HG03159 (cell line): ENCODE data around the gene RHOT2.

Experiments used
- ATAC-seq: cut with Tn5 transposase; IDR thresholded peaks from one replicate; pipeline ENCODE4 v1.9.1; 2021; ENCODE audit warnings: mild to moderate bottlenecking, moderate library complexity; ENCODE audit not compliant: unreplicated experiment

Gene RHOT2

DNA sequence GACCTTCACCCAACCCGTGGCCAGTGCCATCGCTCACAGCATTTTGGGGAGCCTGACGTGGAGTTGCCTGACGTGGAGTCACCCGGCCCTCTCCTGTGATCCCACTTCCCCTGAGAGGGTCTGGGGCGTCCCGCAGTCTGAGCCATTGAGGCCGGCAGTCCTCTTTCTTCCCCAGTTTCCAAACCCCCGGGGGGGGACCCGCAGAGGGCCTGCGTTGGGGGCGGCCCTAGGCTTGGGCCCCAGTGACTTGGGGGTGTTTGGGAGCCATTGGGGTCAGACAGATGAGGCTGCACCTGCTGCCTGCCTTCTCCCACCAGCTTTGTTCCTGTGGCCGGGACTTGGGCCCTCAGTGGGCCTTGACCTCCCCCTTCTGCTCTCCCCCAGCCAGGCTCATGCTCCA, 1.7 kb downstream of the RHOT2 start:
- no peak for ATAC-seq

DNA sequence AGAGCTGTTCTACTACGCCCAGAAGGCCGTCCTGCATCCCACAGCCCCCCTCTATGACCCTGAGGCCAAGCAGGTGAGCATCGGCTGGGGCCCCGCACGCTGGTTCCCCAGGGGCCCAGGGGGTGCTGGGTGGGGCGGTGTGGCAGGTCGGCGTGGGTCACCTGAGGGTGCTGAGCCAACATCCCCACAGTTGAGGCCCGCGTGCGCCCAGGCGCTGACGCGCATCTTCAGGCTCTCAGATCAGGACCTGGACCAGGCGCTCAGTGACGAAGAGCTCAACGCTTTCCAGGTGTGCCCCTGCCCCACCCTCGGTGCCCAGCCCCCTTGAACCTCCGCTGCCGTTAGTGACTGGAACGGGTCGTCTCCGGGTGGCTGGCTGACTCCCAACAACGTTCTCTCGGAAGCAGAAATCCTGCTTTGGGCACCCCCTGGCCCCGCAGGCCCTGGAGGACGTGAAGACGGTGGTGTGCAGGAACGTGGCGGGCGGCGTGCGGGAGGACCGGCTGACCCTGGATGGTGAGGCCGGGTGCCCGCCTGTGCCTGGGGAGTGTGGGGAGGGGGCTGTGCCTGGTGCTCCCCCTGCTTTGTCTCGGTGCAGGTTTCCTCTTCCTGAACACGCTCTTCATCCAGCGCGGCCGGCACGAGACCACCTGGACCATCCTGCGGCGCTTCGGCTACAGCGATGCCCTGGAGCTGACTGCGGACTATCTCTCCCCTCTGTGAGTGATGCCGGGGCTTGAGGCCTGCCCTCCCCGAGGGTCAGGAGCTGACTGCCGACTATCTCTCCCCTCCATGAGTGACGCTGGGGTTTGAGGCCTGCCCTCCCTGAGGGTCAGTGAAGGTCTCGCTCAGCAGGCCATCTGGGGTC, 2.8 kb downstream of the RHOT2 start:
- no peak for ATAC-seq

DNA sequence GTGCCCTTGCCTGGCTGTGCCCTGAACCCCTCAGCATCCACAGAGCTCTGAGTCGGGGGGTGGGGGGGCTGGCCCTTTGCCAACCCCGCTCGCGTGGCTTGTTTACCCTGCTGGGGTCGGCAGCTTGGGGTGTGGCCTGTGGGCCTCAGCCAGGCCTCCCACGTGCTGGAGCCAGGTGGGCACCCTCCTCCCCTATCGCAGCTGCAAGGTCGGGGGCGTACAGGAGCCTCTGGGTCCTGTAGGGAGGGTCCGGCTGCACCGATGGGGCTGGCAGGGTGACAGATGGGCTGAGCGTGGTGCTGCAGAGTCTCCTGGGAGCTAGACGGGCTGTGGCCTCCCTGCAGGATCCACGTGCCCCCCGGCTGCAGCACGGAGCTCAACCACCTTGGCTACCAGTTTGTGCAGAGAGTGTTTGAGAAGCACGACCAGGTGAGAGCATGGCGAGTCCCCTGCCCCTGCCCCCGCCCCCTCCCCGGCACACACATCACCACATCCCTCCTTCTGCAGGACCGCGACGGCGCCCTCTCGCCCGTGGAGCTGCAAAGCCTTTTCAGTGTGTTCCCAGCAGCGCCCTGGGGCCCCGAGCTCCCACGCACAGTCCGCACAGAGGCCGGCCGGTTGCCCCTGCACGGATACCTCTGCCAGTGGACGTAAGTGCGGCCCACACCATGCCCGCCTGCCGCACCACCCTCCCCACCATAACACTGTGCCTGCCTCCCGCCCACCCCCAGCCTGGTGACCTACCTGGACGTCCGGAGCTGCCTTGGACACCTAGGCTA, 3.6 kb downstream of the RHOT2 start:
- ATAC-seq, result no peak

DNA sequence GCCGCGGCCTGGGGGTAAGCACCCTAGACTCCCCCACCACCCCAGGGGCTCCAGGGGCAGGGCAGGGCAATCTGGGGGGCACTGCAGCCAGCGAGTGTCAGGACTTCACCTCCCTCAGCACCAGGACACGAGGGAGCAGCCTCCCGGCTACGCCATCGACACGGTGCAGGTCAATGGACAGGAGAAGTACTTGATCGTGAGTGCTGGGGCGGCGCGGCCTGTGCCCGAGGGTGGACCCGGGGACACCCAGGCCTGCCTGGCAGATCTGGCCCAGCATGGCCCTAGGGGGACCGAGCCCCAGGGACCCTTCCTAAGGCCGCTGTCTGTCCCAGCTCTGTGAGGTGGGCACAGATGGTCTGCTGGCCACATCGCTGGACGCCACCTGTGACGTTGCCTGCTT, 4.4 kb downstream of the RHOT2 start:
- no peak for ATAC-seq

DNA sequence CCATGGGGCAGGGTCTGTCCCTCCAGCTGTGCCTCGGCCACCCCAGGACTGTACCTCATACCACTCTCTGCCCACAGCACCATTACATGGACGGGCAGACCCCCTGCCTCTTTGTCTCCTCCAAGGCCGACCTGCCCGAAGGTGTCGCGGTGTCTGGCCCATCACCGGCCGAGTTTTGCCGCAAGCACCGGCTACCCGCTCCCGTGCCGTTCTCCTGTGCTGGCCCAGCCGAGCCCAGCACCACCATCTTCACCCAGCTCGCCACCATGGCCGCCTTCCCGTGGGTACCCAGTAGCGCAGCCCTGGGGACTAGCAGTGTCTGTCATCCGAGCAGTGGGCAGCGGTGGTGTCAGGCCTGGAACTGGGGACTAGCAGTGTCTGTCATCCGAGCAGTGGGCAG, 4.9 kb downstream of the RHOT2 start:
- ATAC-seq, result no peak

DNA sequence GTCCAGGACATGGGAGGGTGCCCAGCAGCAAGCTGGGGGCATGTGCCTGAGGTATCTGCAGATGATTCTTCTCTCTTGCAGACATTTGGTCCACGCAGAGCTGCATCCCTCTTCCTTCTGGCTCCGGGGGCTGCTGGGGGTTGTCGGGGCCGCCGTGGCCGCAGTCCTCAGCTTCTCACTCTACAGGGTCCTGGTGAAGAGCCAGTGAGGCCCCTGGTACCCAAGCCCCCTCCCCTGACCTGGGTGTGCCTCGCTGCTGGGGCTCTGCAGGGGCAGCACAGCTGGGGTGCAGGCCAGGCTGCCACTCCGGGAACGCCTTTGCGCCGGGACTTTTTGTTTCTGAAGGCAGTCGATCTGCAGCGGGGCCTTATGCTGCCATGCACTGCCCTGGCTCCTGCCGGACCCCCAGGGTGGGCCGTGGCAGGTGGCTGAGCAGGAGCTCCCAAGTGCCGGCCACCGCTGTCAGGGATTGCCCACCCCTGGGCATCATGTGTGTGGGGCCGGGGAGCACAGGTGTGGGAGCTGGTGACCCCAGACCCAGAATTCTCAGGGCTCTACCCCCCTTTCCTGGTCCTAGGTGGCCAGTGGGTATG, 5.6 kb downstream of the RHOT2 start:
- ATAC-seq, result no peak

DNA sequence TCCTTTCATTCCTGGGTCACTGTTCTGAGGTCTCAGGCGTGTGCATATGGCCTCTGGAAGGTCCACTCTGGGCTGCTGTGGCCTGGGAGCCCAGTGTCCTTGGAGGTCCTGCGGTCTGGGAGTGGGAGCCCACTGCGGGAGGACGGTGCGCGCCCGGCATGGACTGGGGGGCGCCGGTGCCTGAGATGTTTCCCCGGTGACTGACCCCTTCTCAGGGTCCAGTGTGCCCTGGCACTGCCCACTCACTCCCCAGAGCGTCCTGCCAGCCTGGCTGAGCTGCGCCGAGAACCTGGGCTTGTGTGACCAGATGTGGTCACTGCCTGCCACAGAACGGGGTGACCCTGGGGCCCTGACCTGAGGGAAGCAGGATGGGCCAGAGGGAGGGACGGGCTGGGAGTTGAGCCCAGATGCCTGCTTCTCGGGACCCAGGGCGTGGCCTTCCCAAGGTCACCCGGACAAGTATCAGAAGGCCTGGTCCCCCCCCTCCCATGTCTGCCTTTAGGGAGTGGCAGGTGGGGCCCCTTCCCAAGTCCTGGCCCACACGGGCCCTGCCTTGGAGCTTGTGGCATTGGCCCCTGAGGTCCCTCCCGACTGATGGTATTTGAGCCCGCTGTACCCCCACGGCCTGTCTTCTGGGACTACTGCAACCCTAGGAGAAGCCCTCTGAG, 6.4 kb downstream of the RHOT2 start:
- no peak for ATAC-seq

DNA sequence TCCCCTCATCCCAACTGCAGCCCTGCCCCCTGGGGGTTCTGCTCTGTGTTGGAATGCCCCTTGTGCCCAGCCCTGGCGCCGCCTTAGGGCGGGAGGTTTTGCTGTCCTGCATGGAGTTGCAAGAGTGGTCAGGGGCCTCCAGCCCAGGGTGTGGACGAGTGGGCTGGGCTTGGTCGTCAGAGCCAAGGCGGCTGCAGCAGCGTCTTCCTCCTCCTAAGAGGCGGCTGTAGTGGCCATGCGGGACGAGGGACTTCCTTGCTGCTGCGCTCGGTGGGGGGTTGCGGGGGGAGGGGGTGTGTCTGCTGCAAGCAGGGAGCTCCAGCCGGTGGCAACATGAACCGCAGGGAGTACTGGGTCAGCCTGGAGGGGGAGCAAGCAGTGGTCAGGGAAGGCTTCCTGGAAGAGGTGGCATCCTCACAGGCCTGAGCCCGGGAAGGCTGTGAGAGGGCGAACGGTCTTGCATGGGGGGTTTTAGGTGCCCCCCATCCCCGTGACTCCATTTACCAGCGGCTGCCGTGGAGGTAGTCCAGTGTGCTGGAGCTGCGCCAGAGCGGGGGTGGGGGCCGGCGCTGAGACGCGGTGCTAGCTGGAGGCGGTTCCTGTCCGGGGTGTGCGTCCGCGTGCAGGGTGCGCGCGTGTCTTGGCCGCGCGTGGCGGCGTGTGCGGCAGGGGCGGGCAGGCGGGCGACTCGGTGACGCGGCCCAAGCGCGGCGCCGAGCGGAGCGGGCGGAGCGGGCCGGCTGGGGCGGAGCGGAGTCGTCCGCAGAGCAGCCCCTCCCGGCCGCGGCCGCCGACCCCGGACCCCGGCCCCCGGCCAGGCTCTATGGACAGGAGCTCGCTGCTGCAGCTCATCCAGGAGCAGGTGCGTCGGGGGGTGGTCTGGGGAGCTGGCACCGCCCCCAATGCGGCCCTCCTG, 7.3 kb downstream of the RHOT2 start, which contains the start of gene RHBDL1:
RHBDL1 (plus strand) TSS at position 704 of the 916 bp plus-strand sequence; CDS start at position 824, 120 bp downstream.
- no peak for ATAC-seq

DNA sequence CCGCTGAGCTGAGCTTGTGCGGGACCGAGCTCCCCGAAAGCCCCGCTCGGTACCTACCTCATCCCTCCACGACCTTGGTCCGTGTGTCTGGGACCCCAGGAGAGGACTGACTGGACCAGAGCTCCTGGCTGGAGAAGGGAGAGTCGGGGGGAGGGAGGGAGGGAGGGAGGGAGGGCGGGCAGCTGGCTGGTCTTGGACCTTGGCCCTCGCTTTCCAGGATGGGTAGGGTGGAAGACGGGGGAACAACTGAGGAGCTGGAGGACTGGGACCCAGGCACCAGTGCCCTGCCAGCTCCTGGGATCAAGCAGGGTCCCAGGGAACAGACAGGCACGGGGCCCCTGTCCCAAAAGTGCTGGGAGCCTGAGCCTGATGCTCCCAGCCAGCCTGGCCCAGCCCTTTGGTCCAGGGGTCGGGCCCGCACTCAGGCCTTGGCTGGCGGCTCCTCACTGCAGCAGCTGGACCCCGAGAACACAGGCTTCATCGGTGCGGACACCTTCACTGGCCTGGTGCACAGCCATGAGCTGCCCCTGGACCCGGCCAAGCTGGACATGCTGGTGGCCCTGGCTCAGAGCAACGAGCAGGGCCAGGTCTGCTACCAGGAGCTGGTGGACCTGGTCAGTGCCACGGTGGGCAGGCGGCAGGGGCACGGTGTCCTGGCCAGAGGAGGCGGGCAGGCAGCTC, 8.1 kb downstream of the RHOT2 start:
- ATAC-seq, result no peak

DNA sequence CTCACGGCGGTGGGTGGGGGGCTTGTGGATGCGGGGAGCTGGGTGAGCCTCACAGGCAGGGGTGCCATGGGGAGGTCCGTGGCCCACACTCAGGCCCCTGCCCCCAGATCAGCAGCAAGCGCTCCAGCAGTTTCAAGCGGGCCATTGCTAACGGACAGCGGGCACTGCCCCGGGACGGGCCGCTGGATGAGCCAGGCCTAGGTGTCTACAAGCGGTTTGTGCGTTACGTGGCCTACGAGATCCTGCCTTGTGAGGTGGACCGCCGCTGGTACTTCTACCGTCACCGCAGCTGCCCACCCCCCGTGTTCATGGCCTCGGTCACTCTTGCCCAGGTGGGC, 8.6 kb downstream of the RHOT2 start:
- no peak for ATAC-seq

DNA sequence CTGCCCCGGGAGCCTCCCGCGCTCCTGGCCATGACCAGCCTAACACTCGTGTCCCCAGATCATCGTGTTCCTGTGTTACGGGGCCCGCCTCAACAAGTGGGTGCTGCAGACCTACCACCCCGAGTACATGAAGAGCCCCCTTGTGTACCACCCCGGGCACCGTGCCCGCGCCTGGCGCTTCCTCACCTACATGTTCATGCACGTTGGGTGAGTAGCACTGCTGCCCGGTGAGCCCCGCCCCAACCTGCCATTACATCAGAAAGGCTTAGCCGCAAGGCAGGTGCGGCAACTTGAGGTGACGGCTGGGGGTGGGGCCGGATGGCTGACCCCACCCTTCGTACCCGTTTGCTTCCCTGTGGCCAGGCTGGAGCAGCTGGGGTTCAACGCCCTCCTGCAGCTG, 9.0 kb downstream of the RHOT2 start:
- ATAC-seq, result no peak

DNA sequence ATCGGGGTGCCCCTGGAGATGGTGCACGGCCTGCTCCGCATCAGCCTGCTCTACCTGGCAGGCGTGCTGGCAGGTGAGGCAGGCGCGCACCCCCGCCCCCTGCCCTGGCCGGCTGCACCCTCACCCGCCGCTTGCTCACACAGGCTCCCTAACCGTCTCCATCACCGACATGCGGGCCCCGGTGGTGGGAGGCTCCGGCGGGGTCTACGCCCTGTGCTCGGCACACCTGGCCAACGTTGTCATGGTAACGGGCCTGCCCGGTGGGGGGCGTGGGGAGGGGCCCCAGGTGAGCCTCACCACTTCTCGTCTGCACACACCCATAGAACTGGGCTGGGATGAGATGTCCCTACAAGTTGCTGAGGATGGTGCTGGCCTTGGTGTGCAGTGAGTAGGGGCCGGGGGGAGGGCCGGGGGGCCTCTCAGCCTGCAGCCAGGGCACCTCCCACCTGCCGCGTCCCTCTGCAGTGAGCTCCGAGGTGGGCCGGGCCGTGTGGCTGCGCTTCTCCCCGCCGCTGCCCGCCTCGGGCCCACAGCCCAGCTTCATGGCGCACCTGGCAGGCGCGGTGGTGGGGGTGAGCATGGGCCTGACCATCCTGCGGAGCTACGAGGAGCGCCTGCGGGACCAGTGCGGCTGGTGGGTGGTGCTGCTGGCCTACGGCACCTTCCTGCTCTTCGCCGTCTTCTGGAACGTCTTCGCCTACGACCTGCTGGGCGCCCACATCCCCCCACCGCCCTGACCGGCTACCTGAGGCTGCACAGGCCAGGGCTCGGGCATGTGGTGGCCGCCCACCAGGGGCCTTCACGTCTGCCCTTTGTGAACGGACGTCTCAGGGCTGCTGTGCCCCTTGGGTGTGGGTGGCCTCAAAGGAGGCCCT, 9.6 kb downstream of the RHOT2 start:
- no peak for ATAC-seq

DNA sequence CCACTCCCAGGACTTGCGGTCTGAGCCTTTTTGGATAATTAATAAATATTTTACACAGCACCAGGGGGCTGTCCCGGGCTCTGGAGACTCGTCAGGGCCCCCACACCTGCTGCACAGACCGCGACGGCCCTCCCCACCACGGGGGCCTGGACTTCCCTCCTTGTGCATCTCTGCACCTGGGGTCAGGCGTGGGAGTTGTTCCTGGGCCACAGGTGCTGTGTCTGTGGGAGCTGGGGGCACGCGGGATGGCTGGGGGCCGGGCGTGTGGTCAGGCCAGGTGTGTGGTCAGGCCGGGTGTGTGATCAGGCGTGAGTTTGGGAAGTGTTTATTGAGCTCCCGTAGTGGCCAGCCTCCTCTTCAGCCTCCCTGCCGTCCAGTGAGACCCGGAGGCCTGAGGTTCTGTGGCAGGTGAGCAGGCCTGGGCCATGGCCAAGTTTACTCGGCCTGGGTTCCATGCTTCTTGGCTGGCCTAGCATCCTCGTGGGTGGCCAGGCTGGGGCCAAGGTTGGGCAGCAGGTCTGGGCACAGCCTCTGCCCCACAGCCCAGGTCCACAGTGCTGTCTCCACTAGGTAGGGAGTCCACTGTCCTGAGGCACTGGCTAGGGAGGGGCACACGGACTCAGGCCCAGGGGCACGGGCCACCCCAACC, 10.4 kb downstream of the RHOT2 start:
- no peak for ATAC-seq

DNA sequence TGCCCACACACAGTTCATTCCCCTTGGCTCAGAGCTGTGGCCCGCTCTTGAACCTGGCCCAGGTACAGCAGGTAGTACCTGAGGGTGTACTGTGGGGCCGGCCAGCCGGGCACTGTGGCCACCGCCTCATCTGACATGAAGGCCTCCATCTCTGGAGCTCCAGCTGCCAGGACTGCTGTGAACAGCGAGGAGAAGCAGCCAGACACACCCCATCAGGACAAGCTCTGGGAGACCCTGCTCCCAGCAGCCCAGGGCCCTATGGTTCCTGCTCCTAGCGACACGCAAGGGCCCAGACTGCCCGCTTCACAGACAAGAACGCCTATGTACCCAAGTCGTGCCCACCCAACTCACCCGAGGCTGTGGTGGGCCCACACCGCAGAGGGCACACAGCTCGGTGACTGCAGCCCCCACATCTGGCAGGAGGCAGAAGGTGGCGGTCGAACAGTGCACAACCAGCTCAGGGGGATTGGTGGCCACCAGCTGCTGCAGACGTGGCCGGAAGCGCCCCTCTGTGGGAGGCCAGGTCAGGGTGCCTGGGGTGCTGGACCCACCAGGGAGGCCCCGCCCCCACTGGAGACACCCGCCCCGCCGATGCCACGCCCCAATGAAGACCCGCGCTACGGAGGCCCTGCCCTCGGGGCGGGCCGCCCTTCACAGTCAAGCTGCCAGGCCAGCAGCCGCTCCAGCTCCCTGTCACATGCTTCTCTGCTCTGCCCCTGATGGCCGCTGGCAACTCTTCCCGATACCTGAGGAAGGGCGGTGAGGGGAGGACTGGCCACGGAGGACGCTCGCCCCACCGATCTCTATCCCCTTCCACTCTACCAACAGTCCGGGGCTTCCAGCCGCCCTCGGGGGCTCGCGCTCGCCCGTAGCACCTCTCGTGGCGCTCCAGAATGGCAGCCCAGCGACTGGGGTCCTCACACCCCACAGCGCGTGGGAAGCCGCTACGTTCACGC, 11.2 kb downstream of the RHOT2 start:
- no peak for ATAC-seq

DNA sequence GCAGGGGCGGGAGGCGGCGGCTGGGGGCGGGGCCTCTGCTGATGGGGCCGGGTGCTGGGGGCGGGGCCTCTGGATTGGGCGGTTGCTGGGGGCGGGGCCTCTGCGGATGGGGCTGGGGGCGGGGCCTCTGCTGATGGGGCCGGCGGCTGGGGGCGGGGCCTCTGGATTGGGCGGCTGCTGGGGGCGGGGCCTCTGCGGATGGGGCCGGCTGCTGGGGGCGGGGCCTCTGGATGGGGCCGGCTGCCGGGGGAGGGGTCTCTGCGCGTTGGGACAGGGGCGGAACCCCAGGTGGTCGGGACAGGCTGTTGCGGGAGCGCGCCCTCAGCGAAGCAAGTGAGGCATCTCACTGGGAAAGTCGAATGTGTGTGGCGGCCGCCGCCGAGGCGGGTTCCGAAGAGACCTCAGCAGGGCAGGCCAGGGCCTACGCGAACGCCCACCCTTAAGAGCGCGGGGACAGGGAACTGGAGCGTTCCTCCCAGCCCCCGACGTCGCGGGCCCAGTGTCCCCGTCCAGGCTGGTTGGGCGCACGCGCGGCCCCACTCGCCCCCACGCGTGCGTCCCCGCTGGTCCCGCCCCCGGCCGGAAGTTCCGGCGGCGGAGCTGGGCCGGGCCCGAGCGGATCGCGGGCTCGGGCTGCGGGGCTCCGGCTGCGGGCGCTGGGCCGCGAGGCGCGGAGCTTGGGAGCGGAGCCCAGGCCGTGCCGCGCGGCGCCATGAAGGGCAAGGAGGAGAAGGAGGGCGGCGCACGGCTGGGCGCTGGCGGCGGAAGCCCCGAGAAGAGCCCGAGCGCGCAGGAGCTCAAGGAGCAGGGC, 12.1 kb downstream of the RHOT2 start, which contains the start of gene STUB1:
STUB1 (plus strand) TSS at position 597 of the 811 bp plus-strand sequence; CDS start at position 713, 116 bp downstream.
- peak; percentile 32 for ATAC-seq

DNA sequence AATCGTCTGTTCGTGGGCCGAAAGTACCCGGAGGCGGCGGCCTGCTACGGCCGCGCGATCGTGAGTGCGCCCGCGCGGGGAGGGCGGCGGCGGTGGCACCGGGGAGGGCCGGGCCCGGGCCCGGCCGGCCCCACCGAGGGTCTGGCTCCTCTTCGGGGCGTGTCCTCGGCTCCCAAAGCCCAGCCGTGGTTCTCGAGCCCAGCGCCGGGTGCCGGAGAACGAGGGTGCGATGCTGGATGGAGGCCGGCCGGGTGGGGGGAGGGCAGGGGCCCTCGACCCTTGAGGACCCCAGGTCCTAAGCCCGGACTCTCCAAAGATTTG, 12.7 kb downstream of the RHOT2 start:
- peak; percentile 1 for ATAC-seq
